ENCODE results near the gene OR52K1.
"Not testable (repeated sequence)": the region's sequence is repeated elsewhere in the genome, so short reads cannot be mapped to it uniquely, and the experiment has no call there.

OR52K1 gene

DNA sequence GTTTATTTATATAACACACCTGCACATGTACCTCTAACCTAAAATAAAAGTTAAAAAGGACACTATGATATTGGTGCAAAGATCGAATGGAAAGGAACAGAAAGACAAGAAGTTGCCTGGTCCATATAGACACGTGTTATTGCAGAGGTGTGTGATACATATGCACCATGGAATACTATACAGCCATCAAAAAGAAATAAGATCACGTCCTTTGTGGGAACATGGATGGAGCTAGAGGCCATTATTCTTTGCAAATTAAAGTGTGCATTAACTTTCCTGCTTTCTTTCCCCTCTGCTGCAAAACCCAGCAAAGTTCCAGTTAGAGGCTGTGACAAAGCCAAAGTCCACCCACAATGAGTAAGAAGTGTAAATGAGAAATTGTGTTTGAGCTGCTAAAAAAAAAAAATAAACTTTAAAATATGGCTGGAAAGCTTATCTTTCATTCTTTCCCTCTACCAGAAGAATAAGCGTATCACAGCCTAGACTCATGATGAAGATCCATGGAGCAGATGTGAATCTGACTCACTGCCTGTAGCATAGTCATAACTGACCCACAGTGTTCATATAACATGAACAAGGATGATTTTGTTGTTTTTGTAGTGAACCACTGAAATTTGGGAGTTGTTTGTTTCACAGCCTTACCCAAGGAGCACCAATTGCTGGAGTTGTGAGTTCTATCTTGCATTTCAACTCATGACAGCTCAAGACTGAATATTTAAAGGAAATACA lies 9.6 kb downstream of the OR52K1 start:
- no peak for DNase-seq

DNA sequence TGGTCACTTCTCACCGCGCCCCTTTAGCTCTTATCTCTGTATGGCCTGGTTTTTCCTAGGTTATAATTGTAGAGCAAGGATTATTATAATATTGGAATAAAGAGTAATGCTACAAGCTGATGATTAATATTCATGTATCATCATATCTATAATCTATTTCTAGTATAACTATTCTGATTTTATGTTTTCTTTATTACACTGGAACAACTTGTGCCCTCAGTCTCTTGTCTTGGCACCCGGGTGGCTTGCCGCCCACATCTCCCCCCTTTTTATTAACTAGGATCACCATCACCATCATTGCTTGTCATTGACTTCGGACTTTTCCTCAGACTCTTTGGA lies 11.0 kb downstream of the OR52K1 start:
- no peak for DNase-seq

- no peak for DNase-seq
Measured at GRCh38 chr11:4495487-4495886, 13.0 kb downstream of the OR52K1 start.

DNA sequence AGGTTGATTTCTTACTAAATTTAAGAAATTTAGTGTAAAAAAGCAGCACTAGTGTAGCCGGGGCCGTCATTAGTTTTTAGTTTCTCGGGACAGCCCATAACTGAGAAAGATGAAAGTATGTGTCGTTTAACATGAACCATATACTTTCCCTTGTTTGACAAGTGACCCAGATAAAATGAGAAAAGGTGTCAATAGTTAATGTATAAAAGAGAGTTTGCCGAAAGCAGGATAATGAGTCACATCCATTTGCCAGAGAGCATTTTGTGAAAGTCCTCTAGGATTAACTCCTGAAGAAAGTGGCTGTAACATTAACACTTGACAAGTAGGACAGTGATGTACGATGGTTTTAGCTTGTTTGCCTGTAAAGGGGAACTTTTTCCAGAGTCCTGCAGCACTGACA lies 13.5 kb downstream of the OR52K1 start:
- no peak for DNase-seq

DNA sequence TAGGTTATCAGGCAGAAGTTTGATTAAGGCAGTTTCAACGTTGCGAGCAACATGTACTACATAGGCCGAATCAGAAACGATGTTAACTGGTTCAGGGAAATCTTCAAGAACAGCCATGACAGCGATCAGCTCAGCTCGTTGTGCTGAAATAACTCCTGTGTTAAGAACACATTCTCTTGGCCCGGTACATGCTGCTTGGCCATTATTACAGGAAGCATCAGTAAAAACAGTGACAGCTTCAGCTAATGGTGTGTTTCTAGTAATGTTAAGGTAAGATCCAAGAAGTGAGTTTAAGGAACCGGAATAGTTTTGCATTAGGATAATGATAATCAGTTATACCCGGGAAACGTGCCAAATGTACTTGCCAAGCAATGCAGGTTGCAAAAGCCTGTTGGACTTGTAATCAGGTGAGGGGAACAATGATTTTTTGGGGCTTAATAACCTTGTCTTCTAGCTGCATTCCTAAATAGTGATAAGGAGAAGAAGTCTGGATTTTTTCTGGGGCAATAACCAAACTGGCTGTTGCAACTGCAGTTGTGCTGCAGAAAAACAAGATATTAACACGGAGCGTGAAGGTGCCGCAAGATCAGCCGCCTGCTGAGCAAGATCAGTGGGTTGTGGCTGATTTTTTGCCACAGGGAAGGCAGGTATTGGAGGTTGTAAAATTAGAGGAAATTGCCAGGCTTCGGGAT lies 14.3 kb downstream of the OR52K1 start:
- DNase-seq: no peak

DNA sequence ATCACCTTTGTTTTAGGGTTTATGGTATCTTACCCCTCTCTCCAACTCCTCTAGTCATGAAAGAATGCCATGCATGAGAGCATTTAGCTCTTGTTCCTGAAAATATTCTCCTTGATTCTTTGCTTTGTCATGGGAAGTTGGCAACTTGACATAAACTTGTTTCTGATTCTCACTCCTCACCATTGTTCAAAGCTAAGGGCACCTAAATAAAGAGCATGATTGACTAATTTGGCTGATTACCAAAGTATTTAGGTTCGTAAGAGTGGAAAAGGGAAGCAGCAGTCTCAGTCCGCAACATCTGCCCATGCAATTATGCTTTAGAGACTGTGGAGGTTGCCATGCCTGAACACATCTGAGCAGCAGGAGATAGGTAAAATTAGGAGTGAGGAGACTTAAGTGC lies 26.4 kb downstream of the OR52K1 start:
- DNase-seq: no peak

- DNase-seq: no peak
Measured at GRCh38 chr11:4511282-4512245, 29.1 kb downstream of the OR52K1 start.

- DNase-seq: no peak
Measured at GRCh38 chr11:4514196-4514595, 31.8 kb downstream of the OR52K1 start.

DNA sequence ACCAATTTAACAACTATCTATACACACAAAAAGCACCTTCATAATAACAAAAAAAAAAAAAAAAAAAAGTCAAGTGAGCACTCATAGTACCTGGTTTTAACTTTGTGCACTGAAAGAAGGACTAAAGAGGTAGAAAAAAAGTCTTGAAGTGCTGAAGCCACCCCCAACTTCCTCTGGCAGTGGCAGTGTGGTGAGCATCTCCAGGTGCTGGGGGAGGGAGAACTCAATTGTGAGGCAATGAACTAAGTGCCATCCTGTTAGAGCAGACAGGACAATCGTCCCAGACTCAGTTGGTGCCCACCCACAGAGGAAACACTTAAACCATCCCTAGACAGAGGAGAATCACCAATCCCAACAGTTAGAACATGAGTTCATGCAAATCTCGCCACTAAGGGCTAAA lies 39.9 kb downstream of the OR52K1 start:
- no peak for DNase-seq

DNA sequence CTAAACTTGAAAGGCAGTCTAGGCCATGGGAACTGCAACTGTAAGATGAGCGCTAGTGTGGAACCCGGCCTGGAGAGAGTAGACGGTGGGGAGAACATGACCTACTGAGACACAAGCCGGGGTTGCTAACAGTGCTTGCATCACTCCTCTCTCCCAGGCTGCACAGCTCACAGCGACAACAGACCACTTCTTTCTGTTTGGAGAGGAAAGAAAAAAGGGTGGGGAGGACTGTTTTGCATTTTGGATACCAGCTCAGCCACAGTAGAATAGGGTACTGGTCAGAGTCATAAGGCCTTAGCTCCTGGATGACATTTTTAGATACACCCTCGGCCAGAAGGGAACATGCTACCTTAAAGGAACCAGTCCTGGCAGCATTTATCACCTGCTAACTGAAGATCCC lies 40.3 kb downstream of the OR52K1 start:
- no peak for DNase-seq

GRCh38 chr11:4523666-4524065 lies 41.2 kb downstream of the OR52K1 start:
- DNase-seq: no peak

- DNase-seq: no peak
Measured at GRCh38 chr11:4527926-4528325, 45.5 kb downstream of the OR52K1 start.

DNA sequence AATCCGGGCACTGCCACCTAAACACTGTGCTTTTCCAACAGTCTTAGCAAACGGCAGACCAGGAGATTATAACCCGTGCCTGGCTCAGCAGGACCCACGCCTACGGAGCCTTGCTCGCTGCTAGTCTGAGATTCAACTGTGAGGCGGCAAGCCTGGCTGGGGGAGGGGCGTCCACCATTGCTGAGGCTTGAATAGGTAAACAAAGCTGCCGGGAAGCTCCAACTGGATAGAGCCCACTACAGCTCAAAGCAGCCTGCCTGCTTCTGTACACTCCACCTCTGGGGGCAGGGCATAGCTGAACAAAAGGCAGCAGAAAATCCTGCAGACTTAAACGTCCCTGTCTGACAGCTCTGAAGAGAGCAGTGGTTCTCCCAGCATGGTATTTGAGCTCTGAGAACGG lies 49.2 kb downstream of the OR52K1 start:
- not testable (repeated sequence) for DNase-seq

DNA sequence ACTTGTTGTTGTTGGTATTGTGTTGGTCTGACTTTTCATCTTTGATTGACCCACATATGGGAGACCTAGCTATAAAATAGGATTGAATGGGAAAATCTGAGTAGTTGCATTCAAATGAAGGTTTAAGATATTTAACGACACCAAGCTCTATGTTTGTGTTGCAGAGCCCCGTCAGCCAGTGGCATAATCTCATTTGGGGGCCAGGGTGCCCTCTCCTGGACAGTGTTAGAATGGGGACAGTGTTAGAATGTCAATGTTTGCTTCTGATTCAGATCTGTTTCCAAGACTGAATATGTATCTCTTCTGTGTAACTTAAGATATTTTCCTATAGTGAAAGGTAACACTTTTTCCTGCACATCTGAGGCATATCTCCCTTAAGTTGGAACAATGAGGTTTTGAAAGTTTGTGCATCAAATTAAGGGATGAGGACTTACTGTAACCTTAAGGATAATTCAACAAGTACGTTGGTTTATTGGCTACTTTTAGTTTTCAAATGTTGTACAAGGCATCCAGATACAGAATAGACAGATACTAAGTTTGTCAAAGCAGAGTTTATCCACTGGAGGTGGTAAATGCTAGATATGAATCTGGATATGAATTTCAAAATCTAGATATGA lies 57.3 kb downstream of the OR52K1 start:
- no peak for DNase-seq

- no peak for DNase-seq
Measured at GRCh38 chr11:4541071-4541470, 58.6 kb downstream of the OR52K1 start.
